ENCODE measurements around the gene COG6.

Gene COG6

GRCh38 chr13:39682788-39683187, 27.3 kb downstream of the COG6 start:
- DNase-seq = no peak

GRCh38 chr13:39684531-39685137, 29.2 kb downstream of the COG6 start:
- no peak for DNase-seq

- DNase-seq = no peak
These were observed 30.2 kb downstream of the COG6 start for GRCh38 chr13:39685652-39686051.

- no peak for DNase-seq
These were observed 32.8 kb downstream of the COG6 start for GRCh38 chr13:39688278-39688677.

- no peak for DNase-seq
These were observed 33.4 kb downstream of the COG6 start for GRCh38 chr13:39688699-39689405.

- no peak for DNase-seq
These were observed 37.4 kb downstream of the COG6 start for GRCh38 chr13:39692660-39693438.

- DNase-seq = no peak
These were observed 43.8 kb downstream of the COG6 start for GRCh38 chr13:39699274-39699673.

GRCh38 chr13:39712626-39713025, 57.2 kb downstream of the COG6 start:
- no peak for DNase-seq

GRCh38 chr13:39729156-39729555, 73.7 kb downstream of the COG6 start:
- DNase-seq = no peak

GRCh38 chr13:39734952-39735351, 79.5 kb downstream of the COG6 start:
- no peak for DNase-seq

- no peak for DNase-seq
These were observed 81.6 kb downstream of the COG6 start for GRCh38 chr13:39737047-39737446.

- DNase-seq = no peak
These were observed 85.3 kb downstream of the COG6 start for GRCh38 chr13:39740761-39741160.

- DNase-seq = no peak
These were observed 93.5 kb downstream of the COG6 start for GRCh38 chr13:39748961-39749360.

- DNase-seq = no peak
These were observed 94.1 kb downstream of the COG6 start for GRCh38 chr13:39749528-39749927.

GRCh38 chr13:39751805-39752204, 96.3 kb downstream of the COG6 start:
- no peak for DNase-seq

- no peak for DNase-seq
These were observed 105.1 kb downstream of the COG6 start for GRCh38 chr13:39760521-39760920.

- no peak for DNase-seq
These were observed 110.5 kb downstream of the COG6 start for GRCh38 chr13:39765801-39766463.

- DNase-seq = no peak
These were observed 111.1 kb downstream of the COG6 start for GRCh38 chr13:39766464-39767158.

- DNase-seq = no peak
These were observed 112.5 kb downstream of the COG6 start for GRCh38 chr13:39767791-39768517.

- no peak for DNase-seq
These were observed 113.5 kb downstream of the COG6 start for GRCh38 chr13:39768962-39769361.

GRCh38 chr13:39770221-39771090, 115.0 kb downstream of the COG6 start:
- no peak for DNase-seq

Measured in activated T-cell treated with anti-CD3 and anti-CD28 coated beads for 4 hours (primary cell).